K562 (cell line): Measurements from ENCODE around the gene SHH. TPM values are rescaled to one million over a fixed set of nuclear protein-coding genes. Genes with fewer than 3 reads are reported as not detected.

ENCODE experiments used
- ATAC-seq: fragments of 200-7000 bp; cut with Tn5 transposase; 3 replicates; pipeline ENCODE4 v1.9.1; 2020; ENCODE audit warnings: moderate library complexity
- BruUV-seq: library from RNA; stranded (reverse); fragments of 400-500 nt; replicated peaks from 2 replicates; lab custom pipeline; 2021; lab: Mats Ljungman, UMichigan
- CTCF ChIA-PET: fragments of 300-600 bp; formaldehyde crosslinking; extraction: SDS; loops from one replicate; lab custom pipeline; 2021; ENCODE audit warnings: low intra/inter-chr PET ratio; lab: Yijun Ruan, JAX
- POLR2A ChIA-PET: fragments of 300-600, 350-650 bp; sonication (Branson Sonifier 250); formaldehyde crosslinking; extraction: SDS; loops from one replicate; lab custom pipeline; 2021; ENCODE audit warnings: antibody characterized with exemption, inconsistent platforms; lab: Yijun Ruan, JAX
- DNase-seq, 4 experiments: peaks; one replicate each; pipeline versions ENCODE4 v3.0.0 to v3.0.0-alpha.2; 2011 to 2018; ENCODE audit warnings: low spot score in 3 of 4, mixed read lengths in 3 of 4; ENCODE audit errors: extremely low read depth in 1 of 4
- FAIRE-seq: peaks from 2 replicates; lab custom pipeline; 2011; peaks lifted over from hg19 to GRCh38; lab: Jason Lieb, UNC
- H2AFZ ChIP-seq: 2 replicates; pipeline ENCODE4 v1.6.0; 2011; ENCODE audit warnings: low read depth, low read length, control low read depth, inconsistent platforms
- H3K27ac ChIP-seq: fragments of 200-600 bp; 3 replicates; pipeline ENCODE4 v1.8.0; 2011; ENCODE audit warnings: low read depth, mild to moderate bottlenecking, control low read depth, inconsistent platforms, low read length, moderate library complexity, mixed read lengths; ENCODE audit errors: extremely low read depth
- H3K27me3 ChIP-seq, 2 experiments: fragments of 300-600 bp in 1 of 2; 2 replicates in 1 of 2; 3 replicates in 1 of 2; pipeline versions ENCODE4 v1.6.0 to v1.8.0; 2011; ENCODE audit warnings: inconsistent platforms in 2 of 2, low read length in 2 of 2, mild to moderate bottlenecking in 1 of 2, mixed read lengths in 1 of 2, moderate library complexity in 1 of 2; ENCODE audit not compliant: control insufficient read depth in 2 of 2, insufficient read depth in 2 of 2
- H3K36me3 ChIP-seq: fragments of 300-600 bp; 3 replicates; pipeline ENCODE4 v1.8.0; 2011; ENCODE audit warnings: mild to moderate bottlenecking, low read length, inconsistent platforms; ENCODE audit not compliant: control insufficient read depth, insufficient read depth
- H3K4me1 ChIP-seq, 2 experiments: fragments of 200-600 bp in 1 of 2; replicated peaks in 1 of 2; 2 replicates in 1 of 2; 3 replicates in 1 of 2; pipeline versions ENCODE4 v1.5.1 to v1.8.0; 2011; ENCODE audit warnings: inconsistent platforms in 2 of 2, low read length in 2 of 2, mild to moderate bottlenecking in 1 of 2, mixed read lengths in 1 of 2, moderate library complexity in 1 of 2; ENCODE audit not compliant: control insufficient read depth in 2 of 2, insufficient read depth in 2 of 2
- H3K4me2 ChIP-seq: 2 replicates; pipeline ENCODE4 v1.6.1; 2011; ENCODE audit warnings: low read length, control low read depth, inconsistent platforms, mixed read lengths; ENCODE audit not compliant: insufficient read depth
- H3K4me3 ChIP-seq: fragments of 200-600 bp; sonication (generic), shearing (Covaris generic); 2 replicates; pipeline ENCODE4 v1.5.1; 2016; ENCODE audit warnings: control low read depth, inconsistent platforms
- H3K79me2 ChIP-seq: fragments of 200-600 bp; 3 replicates; pipeline ENCODE4 v1.8.0; 2011; ENCODE audit warnings: low read length, inconsistent platforms; ENCODE audit not compliant: control insufficient read depth, insufficient read depth
- H3K9ac ChIP-seq, 2 experiments: 2 replicates each; pipeline versions ENCODE4 v1.6.0 to v1.6.1; 2011; ENCODE audit warnings: low read depth in 2 of 2, low read length in 2 of 2, control low read depth in 1 of 2, inconsistent platforms in 1 of 2, mild to moderate bottlenecking in 1 of 2, mixed read lengths in 1 of 2; ENCODE audit not compliant: insufficient read depth in 1 of 2
- H3K9me1 ChIP-seq: one replicate; pipeline ENCODE4 v1.6.0; 2011; ENCODE audit warnings: inconsistent platforms, mild to moderate bottlenecking, low read length, moderate library complexity; ENCODE audit not compliant: control insufficient read depth, insufficient read depth
- H3K9me3 ChIP-seq: replicated peaks from 2 replicates; pipeline ENCODE4 v1.5.1; 2011; ENCODE audit warnings: low read depth, low read length, inconsistent platforms; ENCODE audit not compliant: control insufficient read depth, insufficient read depth
- H4K20me1 ChIP-seq: replicated peaks from 2 replicates; pipeline ENCODE4 v1.6.1; 2011; ENCODE audit warnings: low read length, inconsistent platforms, mixed read lengths; ENCODE audit not compliant: control insufficient read depth, insufficient read depth
- CEBPB ChIP-seq: fragments of 450-650 bp; IDR thresholded peaks from 2 replicates; pipeline ENCODE4 v1.6.1; 2016; ENCODE audit warnings: missing genetic modification characterization, missing compliant biosample characterization
- ILK ChIP-seq: fragments of 450-650 bp; IDR thresholded peaks from 2 replicates; pipeline ENCODE4 v1.6.1; 2016; ENCODE audit warnings: missing genetic modification characterization, low read depth, mild to moderate bottlenecking, missing compliant biosample characterization, moderate library complexity, borderline replicate concordance
- PHF21A ChIP-seq: fragments of 450-650 bp; IDR thresholded peaks from 2 replicates; pipeline ENCODE4 v1.6.1; 2017; ENCODE audit warnings: low read depth, borderline replicate concordance
- RBM22 ChIP-seq: fragments of 200-400 bp; formaldehyde crosslinking; IDR thresholded peaks from 2 replicates; pipeline ENCODE4 v1.6.1; 2018; ENCODE audit warnings: low read length, low read depth; ENCODE audit not compliant: poor library complexity, severe bottlenecking
- SFPQ ChIP-seq: fragments of 200-400 bp; formaldehyde crosslinking; IDR thresholded peaks from 2 replicates; pipeline ENCODE4 v1.6.1; 2017; ENCODE audit warnings: mild to moderate bottlenecking, low read depth, low read length, moderate library complexity
- SLC30A9 ChIP-seq: fragments of 250-450 bp; sonication (Bioruptor Pico); IDR thresholded peaks from 2 replicates; pipeline ENCODE4 v1.8.0; 2022; ENCODE audit warnings: mild to moderate bottlenecking, moderate library complexity
- WGBS: fragments of 100-300 bp; shearing (Covaris generic); methylation state at CpG from one replicate; pipeline ENCODE4 v1.1.6; 2016; ENCODE audit warnings: low coverage, mixed read lengths; ENCODE audit not compliant: insufficient coverage; ENCODE audit errors: missing lambda C conversion rate; 5-methylcytosine and 5-hydroxymethylcytosine counted together
- in situ Hi-C: fragments of 300-500 bp; cut with MboI; formaldehyde crosslinking; loops from 4 replicates; pipeline ENCODE4 v1.15.0; 2018; ENCODE audit warnings: inconsistent platforms, mixed read lengths
- intact Hi-C: fragments of 100-400 bp; cut with micrococcal nuclease; formaldehyde crosslinking; loops from 2 replicates; pipeline ENCODE4 v1.14.2; 2022
- polyA plus RNA-seq, 8 experiments: library from polyadenylated mRNA; depleted of rRNA in 4 of 8; stranded (reverse) in 5 of 8; unstranded in 3 of 8; fragments of >200 nt; fragmentation: Nextera tagmentation in 2 of 8; fragmentation: Illumina TruSeq in 1 of 8; extraction: Ambion mirVana in 2 of 8; extraction: Trizol in 1 of 8; gene quantifications; 2 replicates each; pipeline versions ENCODE4 v1.2.1 to v1.2.3, GENCODE V29; 2011 to 2014; ENCODE audit warnings: inconsistent platforms in 1 of 8, missing spikeins in 1 of 8
- total RNA-seq, 7 experiments: library from RNA; depleted of rRNA in 6 of 7; stranded (reverse); fragments of >200 nt in 6 of 7; fragmentation: Illumina TruSeq in 2 of 7; extraction: Trizol in 2 of 7; gene quantifications; 2 replicates each; pipeline versions ENCODE4 v1.2.1 to v1.2.3, GENCODE V29; 2011 to 2021; ENCODE audit warnings: low replicate concordance in 1 of 7
- TF ChIP-seq, protein P1 (sequence below): fragments of 250-450 bp; sonication (Bioruptor Pico); IDR thresholded peaks from 2 replicates; pipeline ENCODE4 v1.8.0; 2022; ENCODE audit warnings: inconsistent platforms

Gene SHH
- total and polyA plus RNA-seq, 9 of the 15 experiments (the other 6 are each of a cell fraction or from before 2014, with no cell fraction given): 0.09 TPM; not detected in 8

DNA sequence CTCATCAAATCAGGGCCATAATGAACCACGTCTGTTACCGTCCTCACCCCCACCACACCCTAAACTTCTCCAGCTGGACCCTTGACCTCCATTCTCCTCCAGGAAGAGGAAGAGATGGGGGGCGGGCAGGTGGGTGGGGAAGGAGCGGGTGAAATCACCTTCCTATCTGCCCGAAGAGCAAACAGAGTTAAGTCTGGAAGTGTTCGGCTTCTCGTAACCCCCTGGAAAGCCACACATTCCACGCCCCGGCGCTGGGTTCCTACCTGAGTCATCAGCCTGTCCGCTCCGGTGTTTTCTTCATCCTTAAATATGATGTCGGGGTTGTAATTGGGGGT is 736 bp downstream of the SHH start (continued):
- no peak for TF ChIP-seq SFPQ

DNA sequence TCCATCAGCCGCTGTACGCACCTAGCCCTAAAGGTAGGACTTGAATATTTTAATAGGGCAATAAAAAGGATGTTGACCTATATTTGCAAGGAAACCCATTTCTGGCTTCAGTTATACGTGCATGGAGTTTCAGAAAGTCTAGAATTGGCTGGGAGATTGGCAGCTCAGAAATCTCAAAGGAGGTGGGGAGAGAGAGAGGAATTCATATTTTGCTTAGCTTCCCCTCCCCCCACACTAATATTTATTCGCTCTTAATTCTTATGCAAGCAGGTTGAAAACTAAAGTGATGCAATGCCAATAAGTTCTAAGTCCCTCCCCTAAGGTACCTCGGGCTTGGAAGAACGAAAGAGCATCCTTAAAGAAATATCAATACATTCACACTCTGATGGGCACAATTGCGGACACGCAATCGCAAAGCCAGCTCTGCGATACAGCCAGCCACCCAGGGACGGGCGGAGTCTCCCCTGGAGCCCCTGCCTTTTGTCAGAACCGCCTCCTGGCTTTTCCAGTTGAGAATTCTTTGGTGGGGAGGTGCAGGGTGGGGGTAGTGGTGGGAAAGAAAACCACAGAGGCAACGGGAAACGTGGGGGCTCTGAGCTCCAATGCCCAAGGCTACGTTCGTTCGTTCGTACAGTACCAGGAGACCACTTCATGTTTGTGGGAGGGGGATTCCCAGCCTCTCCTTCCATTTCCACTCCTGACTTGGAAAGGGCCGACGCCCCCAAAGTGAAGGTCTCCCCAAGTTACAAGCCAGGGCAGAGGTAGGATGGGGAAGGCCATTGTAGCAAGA is 1.3 kb downstream of the SHH start:
- no peaks in the 10 kb centered on the region for H3K9me1 ChIP-seq
- FAIRE-seq: no peak
- POLR2A ChIA-PET: interaction anchor here (0.6 kb wide), 1 partner anchor 1776 kb away, joined by 3 read pairs; no protein-coding TSS in a partner anchor
- H3K4me2 ChIP-seq: no peak overlapping the region
- H3K27me3 ChIP-seq: peaks cover 54 to 84% of the 10 kb centered on the region in 2 experiments
- intact Hi-C loops: no loop called here
- no peak overlapping the region for H3K27ac ChIP-seq
- WGBS: 4% methylated on average over 21 of the region's 21 CpGs
- ATAC-seq: no peak
- no peaks in the 10 kb centered on the region for H3K36me3 ChIP-seq
- in situ Hi-C loops: loop anchor here (10.0 kb wide), 2 partner anchors 664 to 1004 kb away; no protein-coding TSS in a partner anchor
- H2AFZ ChIP-seq: no peak overlapping the region
- CTCF ChIA-PET: interaction anchor here (0.6 kb wide), 1 partner anchor 1006 kb away, joined by 4 read pairs; no protein-coding TSS in a partner anchor
- peaks cover 23% of the 10 kb centered on the region for H4K20me1 ChIP-seq
- H3K9me3 ChIP-seq: no peaks in the 10 kb centered on the region
- no peak overlapping the region for H3K4me3 ChIP-seq
- no peaks in the 10 kb centered on the region for H3K79me2 ChIP-seq
- TF ChIP-seq CEBPB (tag): 0 out of 2 replicates have a peak, but pooled peaks have one; percentile 27
- TF ChIP-seq RBM22: no peak
- TF ChIP-seq, protein P1, sequence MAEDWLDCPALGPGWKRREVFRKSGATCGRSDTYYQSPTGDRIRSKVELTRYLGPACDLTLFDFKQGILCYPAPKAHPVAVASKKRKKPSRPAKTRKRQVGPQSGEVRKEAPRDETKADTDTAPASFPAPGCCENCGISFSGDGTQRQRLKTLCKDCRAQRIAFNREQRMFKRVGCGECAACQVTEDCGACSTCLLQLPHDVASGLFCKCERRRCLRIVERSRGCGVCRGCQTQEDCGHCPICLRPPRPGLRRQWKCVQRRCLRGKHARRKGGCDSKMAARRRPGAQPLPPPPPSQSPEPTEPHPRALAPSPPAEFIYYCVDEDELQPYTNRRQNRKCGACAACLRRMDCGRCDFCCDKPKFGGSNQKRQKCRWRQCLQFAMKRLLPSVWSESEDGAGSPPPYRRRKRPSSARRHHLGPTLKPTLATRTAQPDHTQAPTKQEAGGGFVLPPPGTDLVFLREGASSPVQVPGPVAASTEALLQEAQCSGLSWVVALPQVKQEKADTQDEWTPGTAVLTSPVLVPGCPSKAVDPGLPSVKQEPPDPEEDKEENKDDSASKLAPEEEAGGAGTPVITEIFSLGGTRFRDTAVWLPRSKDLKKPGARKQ (CRISPR knock-in tag): no peak
- no peak for TF ChIP-seq PHF21A
- TF ChIP-seq ILK (tag): no peak
- TF ChIP-seq SLC30A9 (CRISPR knock-in tag): no peak
- DNase-seq: no peak
- peaks cover 0 to 33% of the 10 kb centered on the region in 2 experiments; a peak in 1 of 5 replicates for H3K4me1 ChIP-seq
- no TSS peak for BruUV-seq
- H3K9ac ChIP-seq: no peak overlapping the region
